AG08396 (cell line): ENCODE data around the gene DNAH5.
"Not testable (repeated sequence)": the region's sequence is repeated elsewhere in the genome, so short reads cannot be mapped to it uniquely, and the experiment has no call there.

Experiments
- DNase-seq: peaks from one replicate; pipeline ENCODE4 v3.0.0; 2012; ENCODE audit warnings: low spot score, mixed read lengths

Gene DNAH5

GRCh38 chr5:13843175-13843846 lies 101.2 kb downstream of the DNAH5 start:
- DNase-seq: no peak

GRCh38 chr5:13833440-13833839 lies 111.0 kb downstream of the DNAH5 start:
- no peak for DNase-seq

GRCh38 chr5:13831351-13831750 lies 113.1 kb downstream of the DNAH5 start:
- DNase-seq: no peak

GRCh38 chr5:13830536-13830935 lies 114.0 kb downstream of the DNAH5 start:
- DNase-seq: no peak

- no peak for DNase-seq
These were observed 123.1 kb downstream of the DNAH5 start for GRCh38 chr5:13821366-13821765.

- DNase-seq: no peak
These were observed 128.4 kb downstream of the DNAH5 start for GRCh38 chr5:13816126-13816525.

- no peak for DNase-seq
These were observed 130.2 kb downstream of the DNAH5 start for GRCh38 chr5:13814301-13814700.

- no peak for DNase-seq
These were observed 134.6 kb downstream of the DNAH5 start for GRCh38 chr5:13809921-13810320.

GRCh38 chr5:13804336-13804735 lies 140.2 kb downstream of the DNAH5 start:
- DNase-seq: no peak

- DNase-seq: not testable (repeated sequence)
These were observed 145.9 kb downstream of the DNAH5 start for GRCh38 chr5:13798569-13798968.

GRCh38 chr5:13785781-13786415 lies 158.6 kb downstream of the DNAH5 start:
- DNase-seq: no peak

GRCh38 chr5:13783726-13784125 lies 160.8 kb downstream of the DNAH5 start:
- no peak for DNase-seq

GRCh38 chr5:13780081-13780480 lies 164.4 kb downstream of the DNAH5 start:
- no peak for DNase-seq

- no peak for DNase-seq
These were observed 170.8 kb downstream of the DNAH5 start for GRCh38 chr5:13773649-13774048.

GRCh38 chr5:13771011-13771571 lies 173.4 kb downstream of the DNAH5 start:
- peak; percentile 52 for DNase-seq

- DNase-seq: no peak
These were observed 178.3 kb downstream of the DNAH5 start for GRCh38 chr5:13766236-13766635.

- DNase-seq: no peak
These were observed 180.8 kb downstream of the DNAH5 start for GRCh38 chr5:13763719-13764118.

GRCh38 chr5:13749766-13750165 lies 194.7 kb downstream of the DNAH5 start:
- DNase-seq: no peak

GRCh38 chr5:13746026-13746425 lies 198.5 kb downstream of the DNAH5 start:
- no peak for DNase-seq

- DNase-seq: peak; percentile 53
These were observed 199.0 kb downstream of the DNAH5 start for GRCh38 chr5:13745508-13745907.

GRCh38 chr5:13740471-13740870 lies 204.0 kb downstream of the DNAH5 start:
- DNase-seq: no peak

GRCh38 chr5:13739479-13739878 lies 205.0 kb downstream of the DNAH5 start:
- no peak for DNase-seq

- DNase-seq: no peak
These were observed 208.8 kb downstream of the DNAH5 start for GRCh38 chr5:13735691-13736090.
